HG03097 (cell line): ENCODE results near the gene PXYLP1.
"Not testable (repeated sequence)": the region's sequence is repeated elsewhere in the genome, so short reads cannot be mapped to it uniquely, and the experiment has no call there.

Source experiments
- ATAC-seq: cut with Tn5 transposase; IDR thresholded peaks from one replicate; pipeline ENCODE4 v1.9.1; 2021; ENCODE audit not compliant: unreplicated experiment, low FRiP score

PXYLP1 gene

GRCh38 chr3:141231101-141231951 lies at the start of gene PXYLP1:
Gene PXYLP1, plus strand, starts transcription at chr3:141231825. Its CDS starts 28,351 bp downstream, at chr3:141260176.
- ATAC-seq = peak; percentile 95

- no peak for ATAC-seq
Measured at GRCh38 chr3:141183606-141184005, 48.0 kb upstream of the PXYLP1 start.

GRCh38 chr3:141184430-141184829 lies 47.2 kb upstream of the PXYLP1 start:
- no peak for ATAC-seq

GRCh38 chr3:141191097-141191749 lies 40.4 kb upstream of the PXYLP1 start:
- no peak for ATAC-seq

- ATAC-seq = peak; percentile 96
Measured at GRCh38 chr3:141192345-141192744, 39.3 kb upstream of the PXYLP1 start.

- ATAC-seq = no peak
Measured at GRCh38 chr3:141193066-141193830, 38.4 kb upstream of the PXYLP1 start.

GRCh38 chr3:141201122-141201521 lies 30.5 kb upstream of the PXYLP1 start:
- no peak for ATAC-seq

- ATAC-seq = no peak
Measured at GRCh38 chr3:141202682-141203081, 28.9 kb upstream of the PXYLP1 start.

- no peak for ATAC-seq
Measured at GRCh38 chr3:141203866-141204265, 27.8 kb upstream of the PXYLP1 start.

GRCh38 chr3:141204343-141204742 lies 27.3 kb upstream of the PXYLP1 start:
- ATAC-seq = no peak

- ATAC-seq = not testable (repeated sequence)
Measured at GRCh38 chr3:141211306-141211705, 20.3 kb upstream of the PXYLP1 start.

GRCh38 chr3:141212101-141212500 lies 19.5 kb upstream of the PXYLP1 start:
- no peak for ATAC-seq

GRCh38 chr3:141212555-141212954 lies 19.1 kb upstream of the PXYLP1 start:
- no peak for ATAC-seq

GRCh38 chr3:141216975-141217374 lies 14.7 kb upstream of the PXYLP1 start:
- ATAC-seq = no peak

- ATAC-seq = no peak
Measured at GRCh38 chr3:141217389-141217788, 14.2 kb upstream of the PXYLP1 start.

- no peak for ATAC-seq
Measured at GRCh38 chr3:141218162-141218835, 13.3 kb upstream of the PXYLP1 start.

- ATAC-seq = no peak
Measured at GRCh38 chr3:141218926-141219325, 12.7 kb upstream of the PXYLP1 start.

GRCh38 chr3:141223673-141224166 lies 7.9 kb upstream of the PXYLP1 start:
- no peak for ATAC-seq

- no peak for ATAC-seq
Measured at GRCh38 chr3:141225939-141226338, 5.7 kb upstream of the PXYLP1 start.

GRCh38 chr3:141227216-141227615 lies 4.4 kb upstream of the PXYLP1 start:
- ATAC-seq = no peak
